GM12892 (cell line): ENCODE results near the gene FSIP1.

Source experiments
- POLR2A ChIP-seq: IDR thresholded peaks from 2 replicates; pipeline ENCODE4 v1.6.1; 2011; ENCODE audit warnings: low read depth, low read length, control low read depth
- POLR2AphosphoS5 ChIP-seq: IDR thresholded peaks from 2 replicates; pipeline ENCODE4 v1.6.1; 2011; ENCODE audit warnings: low read depth, low read length, control low read depth

DNA sequence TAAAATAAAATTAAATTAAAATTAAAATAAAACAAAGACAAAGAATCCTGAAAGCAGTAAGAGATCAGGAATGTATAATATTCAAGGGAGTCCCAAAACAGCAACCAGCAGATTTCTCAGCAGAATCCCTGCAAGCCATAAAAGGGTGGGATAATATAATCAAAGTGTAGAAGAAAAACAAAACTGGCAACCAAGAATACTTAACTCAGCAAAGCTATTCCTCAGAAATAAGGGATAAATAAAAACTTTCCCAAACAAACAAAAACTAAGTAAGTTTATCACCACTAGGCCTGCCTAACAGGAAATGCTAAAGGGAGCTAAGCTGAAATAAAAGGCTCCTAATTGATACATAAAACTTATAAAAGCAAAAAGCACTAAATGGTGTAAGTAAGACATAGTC is 172.0 kb downstream of the FSIP1 start:
- TF ChIP-seq POLR2A (no peak), POLR2AphosphoS5 (no peak)
